Spleen (tissue), 7 donors: ENCODE measurements around the gene SNAPC2.

Experiments used
- POLR2AphosphoS5 ChIP-seq, 3 donors: sonication (generic); formaldehyde crosslinking; IDR thresholded peaks; one replicate each; pipeline ENCODE4 v1.5.1; 2017; ENCODE audit warnings: antibody characterized with exemption in 3 of 3
- TF ChIP-seq, protein P1 (sequence below), 11 experiments: fragments of 200-600 bp in 7 of 11; fragments of 450-650 bp in 4 of 11; sonication (generic) in 4 of 11; IDR thresholded peaks in 8 of 11; conservative IDR thresholded peaks in 3 of 11; 1 replicate in 7 of 11; 2 replicates in 4 of 11; pipeline versions ENCODE4 v1.4.0 to v1.8.0; 2016 to 2021; ENCODE audit warnings: antibody characterized with exemption in 11 of 11, inconsistent platforms in 4 of 11, mild to moderate bottlenecking in 1 of 11
- donor health status: DM: no; HTN: no; CAD: no; lungs with moderate emphysema.
- donor health status: DM: no; HTN: no; CAD: no.
- donor health status: DM: no; HTN: no; CAD: no.

- TF ChIP-seq, protein P1, sequence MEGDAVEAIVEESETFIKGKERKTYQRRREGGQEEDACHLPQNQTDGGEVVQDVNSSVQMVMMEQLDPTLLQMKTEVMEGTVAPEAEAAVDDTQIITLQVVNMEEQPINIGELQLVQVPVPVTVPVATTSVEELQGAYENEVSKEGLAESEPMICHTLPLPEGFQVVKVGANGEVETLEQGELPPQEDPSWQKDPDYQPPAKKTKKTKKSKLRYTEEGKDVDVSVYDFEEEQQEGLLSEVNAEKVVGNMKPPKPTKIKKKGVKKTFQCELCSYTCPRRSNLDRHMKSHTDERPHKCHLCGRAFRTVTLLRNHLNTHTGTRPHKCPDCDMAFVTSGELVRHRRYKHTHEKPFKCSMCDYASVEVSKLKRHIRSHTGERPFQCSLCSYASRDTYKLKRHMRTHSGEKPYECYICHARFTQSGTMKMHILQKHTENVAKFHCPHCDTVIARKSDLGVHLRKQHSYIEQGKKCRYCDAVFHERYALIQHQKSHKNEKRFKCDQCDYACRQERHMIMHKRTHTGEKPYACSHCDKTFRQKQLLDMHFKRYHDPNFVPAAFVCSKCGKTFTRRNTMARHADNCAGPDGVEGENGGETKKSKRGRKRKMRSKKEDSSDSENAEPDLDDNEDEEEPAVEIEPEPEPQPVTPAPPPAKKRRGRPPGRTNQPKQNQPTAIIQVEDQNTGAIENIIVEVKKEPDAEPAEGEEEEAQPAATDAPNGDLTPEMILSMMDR (IDR thresholded peaks at IDR 0.05 in 8 of 11, conservative IDR thresholded peaks at IDR 0.05 in 3 of 11) = no peak
- TF ChIP-seq POLR2AphosphoS5 (IDR thresholded peaks at IDR 0.05) = no peak
Observed at GRCh38 chr19:7968796-7969554, 48.8 kb downstream of the SNAPC2 start.
